ENCODE results near the gene CDH15.

Gene CDH15

DNA sequence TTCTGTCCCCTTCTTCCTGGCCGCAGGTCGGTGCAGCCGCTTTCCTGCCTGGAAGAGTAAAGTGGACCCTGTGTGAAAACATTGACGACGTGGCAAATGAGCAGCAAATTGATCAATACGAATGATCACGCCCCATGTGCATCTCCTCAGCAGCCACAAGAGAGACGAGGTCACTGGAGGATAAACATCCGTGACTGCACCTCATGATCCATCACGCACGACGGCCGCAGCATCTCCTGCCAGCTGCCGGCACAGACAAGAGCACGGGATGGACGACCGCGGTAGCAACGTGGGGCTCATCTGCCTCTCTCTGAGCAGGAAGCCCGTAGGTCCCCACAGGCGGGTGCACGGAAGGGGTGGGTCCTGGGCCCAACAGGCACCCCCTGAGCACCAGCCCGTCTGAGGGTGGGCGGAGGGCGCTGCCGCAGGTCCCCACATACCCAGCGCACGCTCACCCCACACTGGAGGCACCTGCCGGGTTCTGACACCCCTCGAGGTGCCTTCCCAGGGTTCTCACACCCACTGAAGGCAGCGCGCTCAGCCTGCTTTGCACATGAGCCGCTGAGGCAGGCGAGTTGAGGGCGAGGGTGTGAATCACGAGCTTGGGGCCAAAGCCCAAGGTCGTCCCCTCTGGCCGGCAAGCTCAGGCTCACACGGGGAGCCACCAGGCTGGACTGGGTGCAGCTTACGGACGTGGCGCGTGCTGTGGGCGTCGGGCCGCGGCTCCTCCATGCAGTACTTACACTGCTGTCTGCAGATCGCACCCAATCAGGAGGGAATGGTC is 12.3 kb upstream of the CDH15 start:
- ATAC-seq (ENCODE audit: low read depth) = no peak
- no peak for DNase-seq (ENCODE audit: low spot score)
- H3K4me3 ChIP-seq (ENCODE audit: severe bottlenecking) = no peak overlapping the region
- no peaks in the 10 kb centered on the region for H3K36me3 ChIP-seq (ENCODE audit: low read depth)
- no peaks in the 10 kb centered on the region for H3K4me1 ChIP-seq (ENCODE audit: insufficient read depth, poor library complexity, severe bottlenecking)
- H3K27ac ChIP-seq (ENCODE audit: poor library complexity, severe bottlenecking) = no peak overlapping the region
- H3K27me3 ChIP-seq (ENCODE audit: insufficient read depth, poor library complexity, severe bottlenecking) = no peaks in the 10 kb centered on the region
- TF ChIP-seq, protein P1, sequence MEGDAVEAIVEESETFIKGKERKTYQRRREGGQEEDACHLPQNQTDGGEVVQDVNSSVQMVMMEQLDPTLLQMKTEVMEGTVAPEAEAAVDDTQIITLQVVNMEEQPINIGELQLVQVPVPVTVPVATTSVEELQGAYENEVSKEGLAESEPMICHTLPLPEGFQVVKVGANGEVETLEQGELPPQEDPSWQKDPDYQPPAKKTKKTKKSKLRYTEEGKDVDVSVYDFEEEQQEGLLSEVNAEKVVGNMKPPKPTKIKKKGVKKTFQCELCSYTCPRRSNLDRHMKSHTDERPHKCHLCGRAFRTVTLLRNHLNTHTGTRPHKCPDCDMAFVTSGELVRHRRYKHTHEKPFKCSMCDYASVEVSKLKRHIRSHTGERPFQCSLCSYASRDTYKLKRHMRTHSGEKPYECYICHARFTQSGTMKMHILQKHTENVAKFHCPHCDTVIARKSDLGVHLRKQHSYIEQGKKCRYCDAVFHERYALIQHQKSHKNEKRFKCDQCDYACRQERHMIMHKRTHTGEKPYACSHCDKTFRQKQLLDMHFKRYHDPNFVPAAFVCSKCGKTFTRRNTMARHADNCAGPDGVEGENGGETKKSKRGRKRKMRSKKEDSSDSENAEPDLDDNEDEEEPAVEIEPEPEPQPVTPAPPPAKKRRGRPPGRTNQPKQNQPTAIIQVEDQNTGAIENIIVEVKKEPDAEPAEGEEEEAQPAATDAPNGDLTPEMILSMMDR (IDR thresholded peaks at IDR 0.05; ENCODE audit: poor library complexity, severe bottlenecking) = no peak
- no peaks in the 10 kb centered on the region for H3K9me3 ChIP-seq (ENCODE audit: severe bottlenecking)

DNA sequence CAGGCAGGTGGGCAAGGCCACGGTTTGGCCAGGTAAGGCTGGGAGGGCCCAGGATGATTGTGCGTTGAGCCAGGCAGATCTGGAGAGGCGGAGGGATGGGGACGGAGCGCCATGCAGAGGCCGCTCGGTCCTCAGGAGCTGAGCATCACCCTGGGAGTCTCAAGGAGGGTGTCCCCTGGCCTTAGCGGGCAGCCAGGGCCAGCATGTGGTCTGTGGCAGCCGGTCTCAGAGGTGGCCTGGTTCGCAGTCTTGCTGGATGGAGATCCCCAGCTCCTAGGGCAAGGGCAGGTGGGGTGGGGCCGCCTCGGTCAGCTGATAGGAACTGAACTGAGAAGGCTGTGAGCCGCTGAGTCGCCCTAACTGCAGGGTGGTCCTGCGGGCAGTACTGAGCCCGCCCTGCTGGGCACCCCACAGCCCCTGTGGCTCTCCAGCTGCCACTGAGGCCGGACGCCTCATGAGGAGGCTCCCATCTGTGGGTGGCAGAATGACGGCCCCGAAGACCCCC is 11.6 kb upstream of the CDH15 start:
- H3K4me1 ChIP-seq (ENCODE audit: insufficient read depth, poor library complexity, severe bottlenecking) = no peaks in the 10 kb centered on the region
- no peaks in the 10 kb centered on the region for H3K9me3 ChIP-seq (ENCODE audit: severe bottlenecking)
- no peak overlapping the region for H3K4me3 ChIP-seq (ENCODE audit: severe bottlenecking)
- DNase-seq (ENCODE audit: low spot score) = no peak
- H3K27me3 ChIP-seq (ENCODE audit: insufficient read depth, poor library complexity, severe bottlenecking) = no peaks in the 10 kb centered on the region
- no peaks in the 10 kb centered on the region for H3K36me3 ChIP-seq (ENCODE audit: low read depth)
- ATAC-seq (ENCODE audit: low read depth) = no peak
- TF ChIP-seq, protein P1 (IDR thresholded peaks at IDR 0.05; ENCODE audit: poor library complexity, severe bottlenecking) = no peak
- H3K27ac ChIP-seq (ENCODE audit: poor library complexity, severe bottlenecking) = no peak overlapping the region

DNA sequence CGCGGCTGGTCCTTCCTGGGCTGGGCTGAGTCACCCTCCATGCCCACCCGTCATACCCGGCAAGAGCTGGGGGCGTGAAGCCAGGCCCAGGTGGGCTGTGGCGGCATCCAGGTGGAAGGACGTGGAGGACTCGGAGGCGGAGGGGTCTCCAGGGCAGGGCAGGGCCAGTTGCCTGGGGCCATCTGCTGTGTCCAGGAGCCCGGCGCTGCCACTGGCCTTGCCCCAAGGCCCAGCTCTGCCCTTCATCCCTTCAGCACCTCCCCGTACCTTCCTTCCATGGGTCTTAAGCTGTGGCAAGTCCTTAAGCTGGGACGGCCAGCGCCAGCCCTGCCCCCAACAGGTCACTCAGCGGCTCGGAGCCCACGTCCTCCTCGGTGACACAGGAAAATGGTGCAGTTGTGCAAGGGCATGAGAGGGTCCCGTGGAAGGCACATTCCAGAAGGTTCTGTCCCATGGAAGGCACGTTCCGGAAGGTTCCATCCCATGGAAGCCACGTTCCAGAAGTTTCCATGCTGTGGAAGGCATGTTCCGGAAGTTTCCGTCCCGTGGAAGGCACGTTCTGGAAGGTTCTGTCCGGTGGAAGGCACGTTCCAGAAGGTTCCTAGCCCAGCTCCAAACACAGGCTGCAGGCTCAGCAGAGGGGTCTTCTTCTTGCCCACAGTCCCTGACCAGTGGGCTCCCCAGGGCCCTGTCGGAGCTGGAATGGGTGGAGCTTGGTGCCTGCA is 10.4 kb upstream of the CDH15 start:
- H3K4me3 ChIP-seq (ENCODE audit: severe bottlenecking) = no peak overlapping the region
- no peaks in the 10 kb centered on the region for H3K36me3 ChIP-seq (ENCODE audit: low read depth)
- H3K27ac ChIP-seq (ENCODE audit: poor library complexity, severe bottlenecking) = no peak overlapping the region
- DNase-seq (ENCODE audit: low spot score) (no peak), ATAC-seq (ENCODE audit: low read depth) (no peak)
- no peaks in the 10 kb centered on the region for H3K9me3 ChIP-seq (ENCODE audit: severe bottlenecking)
- H3K27me3 ChIP-seq (ENCODE audit: insufficient read depth, poor library complexity, severe bottlenecking) = no peaks in the 10 kb centered on the region
- no peaks in the 10 kb centered on the region for H3K4me1 ChIP-seq (ENCODE audit: insufficient read depth, poor library complexity, severe bottlenecking)
- TF ChIP-seq, protein P1 (IDR thresholded peaks at IDR 0.05; ENCODE audit: poor library complexity, severe bottlenecking) = no peak

DNA sequence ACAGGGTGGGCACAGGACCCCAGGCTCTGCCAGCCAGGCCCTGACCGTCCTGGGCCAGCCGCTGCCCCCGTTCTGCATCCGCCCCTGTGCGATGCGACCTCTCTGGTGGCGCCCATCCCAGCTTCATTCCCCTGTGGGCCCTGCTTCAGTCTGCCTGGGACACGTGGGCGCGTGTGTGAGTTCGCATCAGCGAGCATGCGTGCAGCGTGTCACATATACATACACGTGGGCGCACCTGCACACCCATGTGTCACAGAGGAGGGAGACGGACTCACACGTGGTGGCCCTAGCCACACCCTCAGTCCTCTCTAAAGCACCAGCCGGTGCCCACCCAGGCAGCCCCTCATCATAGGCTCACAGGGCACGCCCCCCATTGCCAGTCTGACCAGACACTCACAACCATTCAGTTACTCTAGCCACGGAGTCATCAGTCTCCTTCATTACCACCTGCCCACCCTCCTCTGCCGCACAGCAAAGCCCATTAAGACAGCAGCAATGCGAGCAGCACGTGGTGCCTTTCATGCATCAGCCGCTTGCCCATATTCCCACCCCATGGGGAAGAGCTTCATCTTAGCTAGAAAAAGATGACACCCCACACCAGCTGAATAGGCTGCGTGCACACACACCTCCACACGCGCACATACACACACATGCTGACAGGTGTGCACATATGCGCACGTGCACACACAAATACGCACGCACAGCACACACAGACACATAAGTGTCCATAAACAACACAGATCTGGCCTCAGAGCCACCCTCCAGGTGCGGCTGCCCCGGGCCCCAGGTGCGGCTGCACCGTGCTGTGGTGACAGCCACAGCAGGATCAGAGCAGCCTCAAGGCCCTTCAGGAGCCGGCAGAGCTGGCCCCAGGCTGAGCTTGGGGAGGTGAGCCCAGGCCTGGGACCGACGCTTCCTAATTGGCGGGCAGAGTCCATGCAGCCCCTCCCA is 9.5 kb upstream of the CDH15 start:
- TF ChIP-seq, protein P1 (IDR thresholded peaks at IDR 0.05; ENCODE audit: poor library complexity, severe bottlenecking) = no peak
- H3K27me3 ChIP-seq (ENCODE audit: insufficient read depth, poor library complexity, severe bottlenecking) = no peaks in the 10 kb centered on the region
- H3K27ac ChIP-seq (ENCODE audit: poor library complexity, severe bottlenecking) = no peak overlapping the region
- no peaks in the 10 kb centered on the region for H3K4me1 ChIP-seq (ENCODE audit: insufficient read depth, poor library complexity, severe bottlenecking)
- DNase-seq (ENCODE audit: low spot score) (no peak), ATAC-seq (ENCODE audit: low read depth) (no peak)
- no peak overlapping the region for H3K4me3 ChIP-seq (ENCODE audit: severe bottlenecking)
- no peaks in the 10 kb centered on the region for H3K9me3 ChIP-seq (ENCODE audit: severe bottlenecking)
- H3K36me3 ChIP-seq (ENCODE audit: low read depth) = no peaks in the 10 kb centered on the region

All from RWPE2 (cell line).